HG03097 (cell line): ENCODE data around the gene SMIM13.

Experiments used
- ATAC-seq: cut with Tn5 transposase; IDR thresholded peaks from one replicate; pipeline ENCODE4 v1.9.1; 2021; ENCODE audit not compliant: unreplicated experiment, low FRiP score

Gene SMIM13

GRCh38 chr6:11120271-11121005, 26.8 kb downstream of the SMIM13 start:
- ATAC-seq, result no peak

- no peak for ATAC-seq
These were observed 28.2 kb downstream of the SMIM13 start for GRCh38 chr6:11121851-11122250.

- ATAC-seq, result no peak
These were observed 28.7 kb downstream of the SMIM13 start for GRCh38 chr6:11122380-11122779.

- no peak for ATAC-seq
These were observed 30.3 kb downstream of the SMIM13 start for GRCh38 chr6:11123978-11124377.

GRCh38 chr6:11126876-11127275, 33.2 kb downstream of the SMIM13 start:
- no peak for ATAC-seq

GRCh38 chr6:11128608-11129007, 35.0 kb downstream of the SMIM13 start:
- no peak for ATAC-seq

- no peak for ATAC-seq
These were observed 36.4 kb downstream of the SMIM13 start for GRCh38 chr6:11129908-11130565.

GRCh38 chr6:11130605-11131004, 37.0 kb downstream of the SMIM13 start:
- no peak for ATAC-seq

GRCh38 chr6:11132194-11132888, 38.7 kb downstream of the SMIM13 start:
- ATAC-seq, result no peak

- no peak for ATAC-seq
These were observed 39.6 kb downstream of the SMIM13 start for GRCh38 chr6:11133281-11133680.

- ATAC-seq, result no peak
These were observed 43.2 kb downstream of the SMIM13 start for GRCh38 chr6:11136809-11137208.

- ATAC-seq, result no peak
These were observed 45.7 kb downstream of the SMIM13 start for GRCh38 chr6:11139051-11139960.

- ATAC-seq, result no peak
These were observed 46.4 kb downstream of the SMIM13 start for GRCh38 chr6:11140056-11140455.

GRCh38 chr6:11141295-11141694, 47.7 kb downstream of the SMIM13 start:
- no peak for ATAC-seq

GRCh38 chr6:11142296-11143027, 48.8 kb downstream of the SMIM13 start:
- no peak for ATAC-seq

GRCh38 chr6:11143394-11144371, 50.0 kb downstream of the SMIM13 start:
- no peak for ATAC-seq

GRCh38 chr6:11144393-11144851, 50.8 kb downstream of the SMIM13 start:
- ATAC-seq, result peak; percentile 70

- no peak for ATAC-seq
These were observed 52.6 kb downstream of the SMIM13 start for GRCh38 chr6:11146117-11146826.
